Central memory CD8-positive, alpha-beta T cell (primary cell): Measurements from ENCODE around the gene PITPNC1.
"Not testable (repeated sequence)": the region's sequence is repeated elsewhere in the genome, so short reads cannot be mapped to it uniquely, and the experiment has no call there.

Source experiments
- ATAC-seq: fragments of 150-1000 bp; cut with Tn5 transposase; replicated peaks from 2 replicates; pipeline ENCODE4 v1.10.0; 2022; ENCODE audit warnings: mild to moderate bottlenecking, moderate FRiP score, moderate number of reproducible peaks; ENCODE audit not compliant: poor library complexity, severe bottlenecking; ENCODE audit errors: extremely low read depth
- DNase-seq, 2 donors: peaks; one replicate each; pipeline ENCODE4 v3.0.0; 2021; ENCODE audit warnings: low spot score in 2 of 2
- H3K27ac Mint-ChIP-seq: one replicate; pipeline ENCODE4 v1.8.0; 2022; ENCODE audit warnings: low read depth, mild to moderate bottlenecking, moderate library complexity, mixed read lengths
- H3K27me3 Mint-ChIP-seq: one replicate; pipeline ENCODE4 v1.8.0; 2022; ENCODE audit warnings: mixed read lengths
- H3K36me3 Mint-ChIP-seq: one replicate; pipeline ENCODE4 v1.8.0; 2022; ENCODE audit warnings: mild to moderate bottlenecking, moderate library complexity, mixed read lengths; ENCODE audit not compliant: insufficient read depth
- H3K4me1 Mint-ChIP-seq: one replicate; pipeline ENCODE4 v1.8.0; 2022; ENCODE audit warnings: mixed read lengths
- H3K4me3 Mint-ChIP-seq: one replicate; pipeline ENCODE4 v1.8.0; 2022; ENCODE audit warnings: mild to moderate bottlenecking, moderate library complexity, mixed read lengths
- H3K9me3 Mint-ChIP-seq: one replicate; pipeline ENCODE4 v1.8.0; 2022; ENCODE audit warnings: mixed read lengths

PITPNC1 gene

DNA sequence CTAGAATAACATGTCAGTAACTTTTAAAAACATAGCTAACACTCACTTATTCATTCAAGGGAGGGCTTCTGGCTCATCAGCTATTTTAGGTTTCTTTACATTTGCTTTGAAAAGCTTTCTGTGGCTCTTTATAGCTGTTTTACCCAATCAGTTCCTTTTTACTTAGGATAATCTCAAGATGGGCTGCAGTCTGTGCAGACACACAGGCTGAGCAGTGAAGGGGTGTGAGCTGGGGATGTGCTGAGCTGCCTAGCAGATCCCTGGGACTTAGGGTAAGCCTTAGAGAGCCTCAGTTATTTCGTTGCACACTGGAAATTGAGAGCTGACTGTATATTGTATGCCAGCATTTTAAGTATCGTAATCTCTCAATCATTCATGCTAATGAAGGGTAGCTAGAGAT, 310.4 kb downstream of the PITPNC1 start:
- no peaks in the 10 kb centered on the region for H3K9me3 Mint-ChIP-seq
- H3K4me1 Mint-ChIP-seq, result no peaks in the 10 kb centered on the region
- peaks cover 32% of the 10 kb centered on the region for H3K36me3 Mint-ChIP-seq
- H3K4me3 Mint-ChIP-seq, result no peak overlapping the region
- H3K27ac Mint-ChIP-seq, result no peak overlapping the region
- DNase-seq (no peak), ATAC-seq (no peak)
- H3K27me3 Mint-ChIP-seq, result no peaks in the 10 kb centered on the region

- H3K27me3 Mint-ChIP-seq, result no peaks in the 10 kb centered on the region
Observed at GRCh38 chr17:67689534-67690177, 312.6 kb downstream of the PITPNC1 start.

GRCh38 chr17:67693811-67694210, 316.7 kb downstream of the PITPNC1 start:
- ATAC-seq (no peak), DNase-seq (no peak)
- Mint-ChIP-seq H3K4me1 (no peaks in the 10 kb centered on the region), H3K27me3 (no peaks in the 10 kb centered on the region), H3K9me3 (no peaks in the 10 kb centered on the region), H3K36me3 (peaks cover 27% of the 10 kb centered on the region), H3K4me3 (no peak overlapping the region), H3K27ac (no peak overlapping the region)

More at GRCh38 chr17:67689534-67690177, 312.6 kb downstream of the PITPNC1 start:
- DNase-seq (peak; percentile 18 to 25), ATAC-seq (no peak)
- Mint-ChIP-seq H3K9me3 (no peaks in the 10 kb centered on the region), H3K36me3 (peaks cover 42% of the 10 kb centered on the region), H3K4me1 (no peaks in the 10 kb centered on the region), H3K27ac (no peak overlapping the region), H3K4me3 (no peak overlapping the region)

DNA sequence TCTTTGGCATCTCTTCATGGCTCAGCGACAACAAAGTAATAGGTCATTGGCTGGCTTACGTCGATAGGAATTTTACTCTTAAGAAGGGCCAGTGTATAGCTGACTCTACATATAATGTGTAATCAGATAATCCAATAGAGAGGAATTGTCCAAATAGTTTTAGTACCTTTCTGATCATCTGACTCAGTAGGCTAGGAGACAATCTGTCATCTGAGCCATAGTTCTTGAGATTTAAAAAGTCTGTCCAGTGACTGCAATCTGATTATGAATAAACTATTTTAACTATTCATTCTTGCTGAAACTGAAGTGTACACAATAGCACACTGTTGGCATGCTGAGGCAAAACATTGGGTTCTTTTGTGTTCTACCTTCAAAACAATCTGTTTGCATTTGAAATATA, 319.3 kb downstream of the PITPNC1 start:
- Mint-ChIP-seq H3K9me3 (no peaks in the 10 kb centered on the region), H3K27me3 (no peaks in the 10 kb centered on the region), H3K4me1 (no peaks in the 10 kb centered on the region), H3K36me3 (peaks cover 30% of the 10 kb centered on the region), H3K4me3 (no peak overlapping the region), H3K27ac (no peak overlapping the region)
- ATAC-seq (no peak), DNase-seq (no peak)

GRCh38 chr17:67696853-67697498, 319.9 kb downstream of the PITPNC1 start:
- no peak overlapping the region for H3K4me3 Mint-ChIP-seq
- no peaks in the 10 kb centered on the region for H3K9me3 Mint-ChIP-seq
- ATAC-seq (no peak), DNase-seq (no peak)
- H3K36me3 Mint-ChIP-seq, result peaks cover 25% of the 10 kb centered on the region
- no peaks in the 10 kb centered on the region for H3K4me1 Mint-ChIP-seq
- H3K27ac Mint-ChIP-seq, result peak overlapping the region; percentile 27
- no peaks in the 10 kb centered on the region for H3K27me3 Mint-ChIP-seq

DNA sequence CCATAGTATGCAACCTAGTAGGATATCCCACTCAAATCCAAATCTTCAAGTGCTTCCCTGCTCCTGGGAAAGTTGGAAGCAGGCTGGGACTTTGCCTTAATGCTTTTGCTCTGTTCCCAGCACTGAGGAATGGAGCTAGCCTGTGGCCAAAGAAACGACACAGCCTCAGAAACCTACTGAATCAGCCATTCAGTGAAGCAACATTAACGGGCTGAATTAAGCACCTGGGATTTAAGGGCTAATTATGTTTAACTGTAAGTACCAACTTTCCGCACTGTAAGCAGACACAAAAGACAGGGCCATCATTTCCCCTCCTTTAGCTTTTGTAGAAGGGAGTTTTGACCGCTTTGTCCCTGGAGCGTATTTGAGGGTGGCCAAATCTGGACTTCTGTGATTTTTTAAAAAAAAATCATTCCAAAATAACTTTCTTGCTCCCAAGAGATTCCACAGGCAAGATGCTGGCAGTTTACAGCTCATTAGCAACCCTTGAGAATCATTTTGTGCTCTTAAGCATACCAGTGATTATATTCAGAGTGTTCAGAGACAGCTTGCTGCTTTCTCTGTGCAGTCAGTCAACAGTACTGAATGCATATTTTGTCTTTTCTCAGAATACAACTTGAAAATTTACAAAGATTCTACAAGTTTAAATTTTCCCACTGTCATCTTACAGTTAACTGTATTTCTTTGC, 323.1 kb downstream of the PITPNC1 start:
- Mint-ChIP-seq H3K27ac (no peak overlapping the region), H3K4me3 (no peak overlapping the region), H3K36me3 (peaks cover 12% of the 10 kb centered on the region), H3K27me3 (no peaks in the 10 kb centered on the region), H3K9me3 (no peaks in the 10 kb centered on the region), H3K4me1 (no peaks in the 10 kb centered on the region)
- ATAC-seq (no peak), DNase-seq (no peak)

DNA sequence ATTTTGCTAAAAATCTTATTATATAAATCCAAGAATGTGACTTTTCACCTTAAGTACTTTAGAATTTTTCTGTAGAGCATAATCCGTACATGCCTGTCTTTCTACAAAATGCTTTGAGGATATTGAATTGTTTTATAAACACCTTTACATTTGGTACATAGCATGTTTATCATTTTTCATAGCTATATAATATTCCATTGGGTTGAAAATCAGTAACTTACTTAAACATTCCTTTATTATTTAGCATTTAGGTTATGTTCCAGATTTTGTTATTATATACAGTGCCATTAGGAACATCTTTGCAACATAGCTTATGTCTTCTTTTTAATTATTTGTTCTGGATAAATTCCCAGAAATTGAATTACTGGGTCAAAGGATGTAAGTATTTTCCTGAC, 323.6 kb downstream of the PITPNC1 start:
- H3K27me3 Mint-ChIP-seq, result no peaks in the 10 kb centered on the region
- no peaks in the 10 kb centered on the region for H3K4me1 Mint-ChIP-seq
- no peak for ATAC-seq
- no peak for DNase-seq
- no peak overlapping the region for H3K4me3 Mint-ChIP-seq
- no peak overlapping the region for H3K27ac Mint-ChIP-seq
- H3K36me3 Mint-ChIP-seq, result peaks cover 12% of the 10 kb centered on the region
- no peaks in the 10 kb centered on the region for H3K9me3 Mint-ChIP-seq

DNA sequence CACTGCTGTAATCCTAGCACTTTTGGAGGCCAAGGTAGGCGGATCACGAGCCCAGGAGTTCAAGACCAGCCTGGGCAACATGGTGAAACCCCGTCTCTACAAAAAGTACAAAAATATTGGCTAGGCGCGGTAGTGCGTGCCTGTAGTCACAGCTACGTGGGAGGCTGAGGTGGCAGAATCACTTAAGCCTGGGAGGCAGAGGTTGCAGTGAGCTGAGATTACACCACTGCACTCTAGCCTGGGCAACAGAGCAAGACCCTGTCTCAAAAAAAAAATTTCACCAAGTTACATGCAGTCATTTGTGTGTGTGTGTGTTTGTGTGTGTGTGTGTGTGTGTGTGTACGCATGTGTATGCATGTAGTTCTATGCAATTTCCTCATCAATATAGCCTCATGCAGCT, 325.8 kb downstream of the PITPNC1 start:
- not testable (repeated sequence) for ATAC-seq, DNase-seq, H3K4me3 Mint-ChIP-seq, H3K4me1 Mint-ChIP-seq, H3K27me3 Mint-ChIP-seq, H3K9me3 Mint-ChIP-seq, H3K27ac Mint-ChIP-seq
- peaks cover 12% of the 10 kb centered on the region for H3K36me3 Mint-ChIP-seq

DNA sequence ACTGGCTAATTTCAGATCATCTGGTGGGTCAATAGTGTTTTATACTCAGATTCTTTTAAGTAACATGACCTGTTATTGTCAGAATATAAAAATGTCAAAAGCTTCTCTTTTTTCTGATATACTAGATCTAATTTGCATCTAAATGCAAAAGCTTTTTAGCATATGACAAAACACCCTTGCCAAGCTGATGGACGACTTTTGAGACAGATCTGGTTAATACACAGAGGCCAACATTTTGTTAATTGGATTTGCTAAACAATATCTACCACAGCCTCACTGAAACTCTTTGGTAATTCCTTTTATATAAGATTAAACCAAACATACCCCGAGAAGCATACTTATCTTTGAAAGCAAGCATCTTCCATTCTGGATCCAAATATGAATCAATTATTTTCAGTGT, 330.4 kb downstream of the PITPNC1 start:
- ATAC-seq (no peak), DNase-seq (no peak)
- H3K27me3 Mint-ChIP-seq, result peaks cover 15% of the 10 kb centered on the region
- no peak overlapping the region for H3K4me3 Mint-ChIP-seq
- H3K36me3 Mint-ChIP-seq, result peaks cover 7% of the 10 kb centered on the region
- H3K4me1 Mint-ChIP-seq, result no peaks in the 10 kb centered on the region
- no peak overlapping the region for H3K27ac Mint-ChIP-seq
- H3K9me3 Mint-ChIP-seq, result no peaks in the 10 kb centered on the region

GRCh38 chr17:67708378-67708777, 331.3 kb downstream of the PITPNC1 start:
- Mint-ChIP-seq H3K27ac (no peak overlapping the region), H3K27me3 (peaks cover 15% of the 10 kb centered on the region), H3K36me3 (peaks cover 7% of the 10 kb centered on the region), H3K4me1 (no peaks in the 10 kb centered on the region), H3K4me3 (no peak overlapping the region), H3K9me3 (no peaks in the 10 kb centered on the region)
- no peak for ATAC-seq
- DNase-seq, result no peak

GRCh38 chr17:67711916-67712315, 334.8 kb downstream of the PITPNC1 start:
- H3K9me3 Mint-ChIP-seq, result no peaks in the 10 kb centered on the region

DNA sequence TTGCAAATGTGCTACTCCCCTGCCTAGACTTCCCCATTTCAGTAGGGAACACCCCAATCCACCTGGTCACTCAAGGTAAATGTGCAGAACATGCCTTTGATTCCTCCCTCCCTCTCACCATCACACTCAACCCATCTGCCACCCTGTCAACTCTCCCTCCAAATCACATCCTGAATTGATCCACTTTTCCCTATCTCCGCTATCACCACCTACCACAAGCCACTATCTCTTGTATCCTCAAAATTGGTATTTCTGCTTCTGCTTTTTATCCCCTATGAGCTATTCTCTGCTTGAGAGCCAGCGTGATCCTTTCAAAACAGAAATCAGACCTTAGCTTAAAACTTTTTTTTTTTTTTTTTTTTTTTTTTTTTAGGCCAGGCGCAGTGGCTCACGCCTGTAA, 335.3 kb downstream of the PITPNC1 start:
- no peak for DNase-seq
- peaks cover 9% of the 10 kb centered on the region for H3K4me1 Mint-ChIP-seq
- peaks cover 15% of the 10 kb centered on the region for H3K27me3 Mint-ChIP-seq
- H3K36me3 Mint-ChIP-seq, result peaks cover 1% of the 10 kb centered on the region
- no peak for ATAC-seq
- H3K4me3 Mint-ChIP-seq, result no peak overlapping the region
- no peaks in the 10 kb centered on the region for H3K9me3 Mint-ChIP-seq
- H3K27ac Mint-ChIP-seq, result no peak overlapping the region

More at GRCh38 chr17:67711916-67712315, 334.8 kb downstream of the PITPNC1 start:
- peaks cover 15% of the 10 kb centered on the region for H3K27me3 Mint-ChIP-seq
- ATAC-seq, result no peak
- no peak overlapping the region for H3K27ac Mint-ChIP-seq
- peaks cover 4% of the 10 kb centered on the region for H3K4me1 Mint-ChIP-seq
- H3K4me3 Mint-ChIP-seq, result no peak overlapping the region
- no peak for DNase-seq
- peaks cover 1% of the 10 kb centered on the region for H3K36me3 Mint-ChIP-seq

GRCh38 chr17:67713169-67713568, 336.1 kb downstream of the PITPNC1 start:
- no peak for DNase-seq
- Mint-ChIP-seq H3K9me3 (no peaks in the 10 kb centered on the region), H3K36me3 (peaks cover 8% of the 10 kb centered on the region), H3K4me3 (no peak overlapping the region), H3K27ac (no peak overlapping the region), H3K4me1 (peaks cover 17% of the 10 kb centered on the region), H3K27me3 (peaks cover 15% of the 10 kb centered on the region)
- ATAC-seq, result no peak
